B cell (primary cell): ENCODE results near the gene NFATC1.

Source experiments
- EZH2 ChIP-seq: IDR thresholded peaks from 2 replicates; pipeline ENCODE4 v1.6.1; 2012; ENCODE audit warnings: borderline replicate concordance, low read depth, mild to moderate bottlenecking, moderate library complexity, low read length; ENCODE audit not compliant: insufficient read depth, poor library complexity, severe bottlenecking
- TF ChIP-seq, protein P1 (sequence below): fragments of 200-600 bp; IDR thresholded peaks from one replicate; pipeline ENCODE4 v1.8.0; 2022; ENCODE audit warnings: antibody characterized with exemption, mild to moderate bottlenecking

DNA sequence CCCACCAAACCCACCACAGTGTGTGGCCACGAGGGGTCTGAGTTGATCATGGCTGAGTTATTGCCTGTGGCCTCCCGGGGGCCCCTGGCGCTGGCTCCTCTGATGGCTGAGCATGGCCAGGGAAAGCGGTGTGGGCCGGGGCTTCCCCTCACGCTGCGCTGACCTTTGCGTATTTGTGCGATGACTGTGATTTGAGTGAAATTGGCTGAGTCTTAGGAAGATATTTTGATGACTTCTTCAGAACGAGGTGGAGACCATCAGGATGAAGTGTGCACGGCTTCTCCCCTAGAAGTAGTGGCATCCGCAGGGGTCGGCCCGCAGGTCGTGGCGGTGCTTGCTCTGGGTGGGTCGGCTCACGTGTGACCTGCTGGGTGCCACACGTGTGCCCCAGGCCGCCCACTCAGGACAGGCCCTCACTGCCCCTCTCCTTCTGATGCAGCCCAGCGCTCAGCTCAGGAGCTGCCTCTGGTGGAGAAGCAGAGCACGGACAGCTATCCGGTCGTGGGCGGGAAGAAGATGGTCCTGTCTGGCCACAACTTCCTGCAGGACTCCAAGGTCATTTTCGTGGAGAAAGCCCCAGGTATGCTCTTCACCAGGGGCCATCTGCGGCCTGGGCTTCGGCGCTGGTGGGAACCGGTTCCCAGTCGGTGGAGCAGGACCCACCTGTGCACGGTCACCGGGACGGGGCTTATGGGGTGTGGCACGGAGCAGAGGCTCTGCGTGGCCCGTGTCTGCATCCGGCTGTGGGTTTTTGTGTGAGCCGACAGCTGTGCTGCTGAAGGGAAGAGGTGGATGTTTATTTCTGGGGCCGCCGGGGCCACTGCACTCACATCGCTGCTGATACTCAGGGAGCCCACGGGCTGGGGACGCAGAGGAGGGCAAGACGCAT is 55.8 kb downstream of the NFATC1 start:
- TF ChIP-seq, protein P1, sequence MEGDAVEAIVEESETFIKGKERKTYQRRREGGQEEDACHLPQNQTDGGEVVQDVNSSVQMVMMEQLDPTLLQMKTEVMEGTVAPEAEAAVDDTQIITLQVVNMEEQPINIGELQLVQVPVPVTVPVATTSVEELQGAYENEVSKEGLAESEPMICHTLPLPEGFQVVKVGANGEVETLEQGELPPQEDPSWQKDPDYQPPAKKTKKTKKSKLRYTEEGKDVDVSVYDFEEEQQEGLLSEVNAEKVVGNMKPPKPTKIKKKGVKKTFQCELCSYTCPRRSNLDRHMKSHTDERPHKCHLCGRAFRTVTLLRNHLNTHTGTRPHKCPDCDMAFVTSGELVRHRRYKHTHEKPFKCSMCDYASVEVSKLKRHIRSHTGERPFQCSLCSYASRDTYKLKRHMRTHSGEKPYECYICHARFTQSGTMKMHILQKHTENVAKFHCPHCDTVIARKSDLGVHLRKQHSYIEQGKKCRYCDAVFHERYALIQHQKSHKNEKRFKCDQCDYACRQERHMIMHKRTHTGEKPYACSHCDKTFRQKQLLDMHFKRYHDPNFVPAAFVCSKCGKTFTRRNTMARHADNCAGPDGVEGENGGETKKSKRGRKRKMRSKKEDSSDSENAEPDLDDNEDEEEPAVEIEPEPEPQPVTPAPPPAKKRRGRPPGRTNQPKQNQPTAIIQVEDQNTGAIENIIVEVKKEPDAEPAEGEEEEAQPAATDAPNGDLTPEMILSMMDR, result no peak
- no peak for TF ChIP-seq EZH2
